Lower lobe of right lung (tissue), 2 donors: ENCODE data around the gene CMTM8. TPM values are rescaled to one million over a fixed set of nuclear protein-coding genes. Genes with fewer than 3 reads are reported as not detected.
A peak's percentile ranks its signal among the peaks of the same experiment; 100 is the strongest.

Experiments
- ATAC-seq, 2 donors: fragments of 200-7000 bp; cut with Tn5 transposase; one replicate each; pipeline ENCODE4 v1.9.1; 2020 to 2022; ENCODE audit warnings: mild to moderate bottlenecking in 2 of 2, moderate library complexity in 2 of 2
- DNase-seq: peaks from one replicate; pipeline ENCODE4 v3.0.0-alpha.2; 2020
- H3K27ac ChIP-seq: fragments of 200-600 bp; one replicate; pipeline ENCODE4 v1.8.0; 2022
- H3K27me3 ChIP-seq: fragments of 200-600 bp; one replicate; pipeline ENCODE4 v1.8.0; 2022; ENCODE audit warnings: low read depth
- H3K36me3 ChIP-seq: fragments of 200-600 bp; one replicate; pipeline ENCODE4 v1.8.0; 2022; ENCODE audit warnings: mild to moderate bottlenecking
- H3K4me1 ChIP-seq: fragments of 200-600 bp; one replicate; pipeline ENCODE4 v1.8.0; 2022
- H3K4me3 ChIP-seq: fragments of 200-600 bp; one replicate; pipeline ENCODE4 v1.8.0; 2022; ENCODE audit warnings: mild to moderate bottlenecking
- H3K9me3 ChIP-seq: fragments of 200-600 bp; one replicate; pipeline ENCODE4 v1.8.0; 2022
- intact Hi-C: fragments of 100-400 bp; cut with DNase I; formaldehyde crosslinking; loops from one replicate; pipeline ENCODE4 v1.11.0; 2022
- total RNA-seq: library from RNA; stranded (reverse); fragmentation: NEBNext Ultra II Directional; extraction: Animal tissue kit (Norgen Biotek cat#: 25700); gene quantifications from one replicate; pipeline ENCODE4 v1.2.1, GENCODE V29; 2021
- TF ChIP-seq, protein P1 (sequence below): fragments of 200-600 bp; IDR thresholded peaks from one replicate; pipeline ENCODE4 v1.8.0; 2022; ENCODE audit warnings: antibody characterized with exemption, mild to moderate bottlenecking
- donor health status: DM: no; HTN: yes; CAD: no; lungs with severe emphysema.

CMTM8 gene
- total RNA-seq, 1 donor from 2014 or later, result 25.6 TPM

DNA sequence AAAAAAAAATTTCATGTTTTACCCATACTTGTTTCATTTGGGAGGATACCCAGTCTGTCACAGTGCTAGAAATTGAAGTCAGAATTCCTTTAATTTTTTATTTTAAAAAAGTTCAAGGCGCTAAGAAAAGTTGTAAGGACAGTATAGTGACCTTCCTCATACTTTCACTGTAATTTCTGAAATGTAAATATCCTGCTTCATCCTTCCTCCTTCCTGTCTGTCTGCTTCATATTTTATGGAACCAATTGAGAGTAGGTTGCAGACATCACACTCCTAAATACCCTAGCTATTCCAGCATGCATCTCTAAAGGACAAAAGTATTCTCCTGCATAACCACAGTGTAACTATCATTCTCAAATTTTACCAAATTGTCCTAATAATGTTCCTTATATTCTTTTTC is 35.8 kb downstream of the CMTM8 start:
- intact Hi-C loops, result no loop called here
- DNase-seq, result no peak
- TF ChIP-seq, protein P1, sequence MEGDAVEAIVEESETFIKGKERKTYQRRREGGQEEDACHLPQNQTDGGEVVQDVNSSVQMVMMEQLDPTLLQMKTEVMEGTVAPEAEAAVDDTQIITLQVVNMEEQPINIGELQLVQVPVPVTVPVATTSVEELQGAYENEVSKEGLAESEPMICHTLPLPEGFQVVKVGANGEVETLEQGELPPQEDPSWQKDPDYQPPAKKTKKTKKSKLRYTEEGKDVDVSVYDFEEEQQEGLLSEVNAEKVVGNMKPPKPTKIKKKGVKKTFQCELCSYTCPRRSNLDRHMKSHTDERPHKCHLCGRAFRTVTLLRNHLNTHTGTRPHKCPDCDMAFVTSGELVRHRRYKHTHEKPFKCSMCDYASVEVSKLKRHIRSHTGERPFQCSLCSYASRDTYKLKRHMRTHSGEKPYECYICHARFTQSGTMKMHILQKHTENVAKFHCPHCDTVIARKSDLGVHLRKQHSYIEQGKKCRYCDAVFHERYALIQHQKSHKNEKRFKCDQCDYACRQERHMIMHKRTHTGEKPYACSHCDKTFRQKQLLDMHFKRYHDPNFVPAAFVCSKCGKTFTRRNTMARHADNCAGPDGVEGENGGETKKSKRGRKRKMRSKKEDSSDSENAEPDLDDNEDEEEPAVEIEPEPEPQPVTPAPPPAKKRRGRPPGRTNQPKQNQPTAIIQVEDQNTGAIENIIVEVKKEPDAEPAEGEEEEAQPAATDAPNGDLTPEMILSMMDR, result no peak
- no peak for ATAC-seq
- no peaks in the 10 kb centered on the region for H3K36me3 ChIP-seq
- no peak overlapping the region for H3K4me3 ChIP-seq
- no peak overlapping the region for H3K27ac ChIP-seq
- no peaks in the 10 kb centered on the region for H3K9me3 ChIP-seq
- no peaks in the 10 kb centered on the region for H3K27me3 ChIP-seq
- H3K4me1 ChIP-seq, result peaks cover 21% of the 10 kb centered on the region

DNA sequence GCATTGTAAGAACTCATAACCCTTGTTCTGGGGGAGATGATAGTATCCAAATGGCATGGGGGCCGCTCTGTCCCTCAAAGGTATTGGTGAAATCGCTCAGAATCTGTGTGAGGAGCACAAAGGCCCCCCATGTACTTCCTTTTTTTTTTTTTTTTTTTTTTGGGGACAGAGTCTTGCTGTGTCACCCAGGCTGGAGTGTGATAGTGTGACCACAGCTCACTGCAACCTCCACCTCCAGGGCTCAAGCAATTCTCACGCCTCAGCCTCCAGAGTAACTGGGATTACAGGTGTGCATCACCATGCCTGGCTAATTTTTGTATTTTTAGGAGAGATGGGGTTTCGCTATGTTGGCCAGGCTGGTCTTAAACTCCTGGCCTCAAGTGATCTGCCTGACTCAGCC is 37.0 kb downstream of the CMTM8 start:
- Histone ChIP-seq H3K9me3 (no peaks in the 10 kb centered on the region), H3K27me3 (no peaks in the 10 kb centered on the region), H3K4me3 (no peak overlapping the region), H3K4me1 (peaks cover 21% of the 10 kb centered on the region), H3K36me3 (no peaks in the 10 kb centered on the region), H3K27ac (peak overlapping the region; percentile 31)
- intact Hi-C loops, result no loop called here
- no peak for DNase-seq
- TF ChIP-seq, protein P1, result no peak
- no peak for ATAC-seq

DNA sequence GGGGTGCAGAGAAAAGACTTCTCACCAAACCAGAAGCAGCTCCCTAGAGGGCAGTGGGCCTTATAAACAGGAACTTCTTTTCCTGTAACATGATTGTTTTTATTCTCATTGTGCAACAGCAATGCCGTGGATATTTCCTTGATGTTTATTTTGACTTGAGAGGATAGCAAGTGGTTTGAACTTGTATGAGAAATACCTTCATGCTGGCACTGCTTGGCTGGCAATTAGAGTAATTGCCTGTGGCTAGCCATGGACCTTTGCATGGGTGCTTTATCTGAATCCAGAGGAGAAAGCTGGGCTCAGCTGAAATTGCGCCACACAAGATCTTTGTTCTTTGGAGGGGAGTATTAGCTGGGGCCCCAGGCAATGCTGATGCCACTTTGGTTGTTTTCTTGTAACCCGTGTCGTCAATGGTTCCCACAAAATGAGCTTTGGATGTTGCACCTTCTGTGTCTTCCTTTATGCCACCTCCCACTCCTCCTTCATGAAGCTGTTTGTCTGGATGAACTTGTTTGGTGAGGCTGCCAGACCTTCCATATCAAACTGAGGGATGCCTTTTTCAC is 37.9 kb downstream of the CMTM8 start:
- Histone ChIP-seq H3K27me3 (no peaks in the 10 kb centered on the region), H3K4me1 (peaks cover 21% of the 10 kb centered on the region), H3K36me3 (no peaks in the 10 kb centered on the region), H3K9me3 (no peaks in the 10 kb centered on the region), H3K27ac (peak overlapping the region; percentile 31), H3K4me3 (no peak overlapping the region)
- TF ChIP-seq, protein P1, result no peak
- no peak for DNase-seq
- intact Hi-C loops, result no loop called here
- ATAC-seq, result peak; percentile 75 to 81

DNA sequence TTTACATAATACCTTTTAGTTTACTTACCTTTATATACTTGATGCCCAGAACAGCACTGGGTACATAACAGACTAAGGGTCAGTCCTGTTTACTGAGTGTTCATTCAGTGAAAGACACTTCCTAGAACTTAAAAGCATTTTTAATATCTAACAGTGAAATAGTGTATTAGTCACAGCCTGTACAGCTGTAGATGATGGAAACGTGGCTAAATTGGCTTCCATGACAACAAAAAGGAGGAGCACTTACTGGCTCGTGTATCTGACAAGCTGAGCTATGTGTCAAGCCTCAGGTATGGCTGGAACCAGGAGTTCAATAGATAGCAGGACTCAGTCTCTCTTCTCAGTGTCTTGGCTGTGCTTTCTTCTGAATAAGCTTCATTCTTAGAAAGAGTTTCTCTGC is 40.2 kb downstream of the CMTM8 start:
- TF ChIP-seq, protein P1, result no peak
- no peak overlapping the region for H3K27ac ChIP-seq

DNA sequence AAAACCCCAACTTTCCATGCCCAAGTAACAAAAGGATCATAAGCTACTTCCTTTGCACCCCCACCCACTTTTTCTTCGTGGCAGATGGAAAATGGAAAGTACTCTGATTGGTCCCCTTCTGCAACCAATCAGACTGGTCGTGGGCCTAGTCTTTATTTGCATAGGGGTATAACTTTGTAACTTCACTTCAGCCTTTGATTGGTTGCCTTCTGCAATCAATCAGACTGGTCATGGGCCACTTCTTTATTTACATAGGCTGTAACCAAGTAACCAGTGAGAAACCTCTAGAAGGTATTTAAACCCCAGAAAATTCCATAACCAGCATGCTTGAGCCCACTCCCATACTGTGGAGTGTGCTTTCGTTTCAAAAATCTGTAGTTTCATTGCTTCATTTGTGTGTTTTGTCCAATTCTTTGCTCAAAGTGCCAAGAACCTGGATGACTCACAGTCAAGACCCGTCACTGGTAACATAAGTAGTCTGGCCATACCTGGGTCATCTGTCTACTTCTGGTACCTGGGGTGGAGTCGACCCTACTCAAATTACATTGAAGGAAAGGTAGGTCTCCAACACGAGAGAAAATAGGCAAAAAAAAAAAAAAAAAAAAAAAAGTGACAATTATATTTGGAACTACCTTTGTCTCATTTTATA is 41.9 kb downstream of the CMTM8 start:
- intact Hi-C loops, result no loop called here
- Histone ChIP-seq H3K4me1 (peaks cover 48% of the 10 kb centered on the region), H3K36me3 (no peaks in the 10 kb centered on the region), H3K27ac (no peak overlapping the region), H3K4me3 (no peak overlapping the region), H3K27me3 (no peaks in the 10 kb centered on the region), H3K9me3 (no peaks in the 10 kb centered on the region)
- ATAC-seq, result no peak
- TF ChIP-seq, protein P1, result no peak
- DNase-seq, result no peak

More for the DNA sequence above, 40.2 kb downstream of the CMTM8 start:
- H3K4me1 ChIP-seq, result peaks cover 36% of the 10 kb centered on the region
- ATAC-seq (no peak), DNase-seq (no peak)
- intact Hi-C loops, result no loop called here
- H3K27me3 ChIP-seq, result no peaks in the 10 kb centered on the region
- H3K4me3 ChIP-seq, result no peak overlapping the region
- no peaks in the 10 kb centered on the region for H3K36me3 ChIP-seq
- H3K9me3 ChIP-seq, result no peaks in the 10 kb centered on the region
